Ovary (tissue), 9 donors: ENCODE results near the gene ZBTB39. TPM values are rescaled to one million over a fixed set of nuclear protein-coding genes. Genes with fewer than 3 reads are reported as not detected.
"Not testable (repeated sequence)": the region's sequence is repeated elsewhere in the genome, so short reads cannot be mapped to it uniquely, and the experiment has no call there.

Experiments
- DNase-seq, 5 donors: peaks; one replicate each; pipeline ENCODE4 v3.0.0-alpha.2; 2019 to 2020
- H3K27ac ChIP-seq, 2 donors: fragments of 200-600 bp; one replicate each; pipeline versions ENCODE4 v1.5.1 to v1.8.0; 2019 to 2022
- H3K27me3 ChIP-seq: fragments of 200-600 bp; one replicate; pipeline ENCODE4 v1.8.0; 2022
- H3K36me3 ChIP-seq: fragments of 200-600 bp; sonication (generic); one replicate; pipeline ENCODE4 v1.5.1; 2019
- H3K4me1 ChIP-seq: one replicate; pipeline ENCODE4 v1.8.1; 2013; ENCODE audit warnings: mild to moderate bottlenecking, moderate library complexity; ENCODE audit not compliant: insufficient read depth
- H3K4me3 ChIP-seq: fragments of 200-600 bp; sonication (generic); one replicate; pipeline ENCODE4 v1.5.1; 2017
- H3K9me3 ChIP-seq, 2 donors: fragments of 200-600 bp in 1 of 2; sonication (generic) in 1 of 2; one replicate each; pipeline versions ENCODE4 v1.5.1 to v1.8.1; 2013 to 2019; ENCODE audit warnings: mild to moderate bottlenecking in 1 of 2, moderate library complexity in 1 of 2
- EP300 ChIP-seq: sonication (generic); formaldehyde crosslinking; IDR thresholded peaks from one replicate; pipeline ENCODE4 v1.6.1; 2017; ENCODE audit warnings: antibody characterized with exemption
- POLR2A ChIP-seq: fragments of 450-650 bp; IDR thresholded peaks from one replicate; pipeline ENCODE4 v1.6.1; 2017; ENCODE audit warnings: antibody characterized with exemption, mild to moderate bottlenecking, moderate library complexity
- WGBS, 3 donors: extraction: QIAGEN DNeasy Blood & Tissue Kit in 1 of 3; methylation state at CpG; one replicate each; pipeline versions ENCODE4 v1.1.5 to v1.1.7; 2013 to 2017; 5-methylcytosine and 5-hydroxymethylcytosine counted together
- intact Hi-C, 4 donors: fragments of 100-400 bp; cut with DNase I; formaldehyde crosslinking; loops; one replicate each; pipeline versions ENCODE4 v1.11.0 to v1.15.1; 2022 to 2023
- polyA plus RNA-seq, 2 donors: library from polyadenylated mRNA; stranded (reverse); fragments of 200-250 nt in 1 of 2; fragments of 350-450 nt in 1 of 2; fragmentation: Illumina TruSeq in 1 of 2; extraction: RNeasy Lipid Tissue Mini Kit (QIAGEN cat#74804) in 1 of 2; gene quantifications; one replicate each; pipeline ENCODE4 v1.2.3, GENCODE V29; 2013 to 2014
- total RNA-seq, 7 donors: library from RNA; depleted of rRNA in 2 of 7; stranded (reverse); fragments of >200 nt in 2 of 7; fragmentation: NEBNext Ultra II Directional in 3 of 7; extraction: Animal tissue kit (Norgen Biotek cat#: 25700) in 3 of 7; gene quantifications; one replicate each; pipeline versions ENCODE4 v1.1.0 to v1.2.4, GENCODE V29; 2016 to 2023
- TF ChIP-seq, protein P1 (sequence below), 3 donors: fragments of 450-650 bp in 2 of 3; fragments of 200-600 bp in 1 of 3; IDR thresholded peaks; one replicate each; pipeline versions ENCODE4 v1.5.1 to v1.8.0; 2016 to 2022; ENCODE audit warnings: antibody characterized with exemption in 3 of 3, mild to moderate bottlenecking in 1 of 3
- donor health status: DM: no; HTN: no; CAD: no; lungs with moderate emphysema.
- donor health status: DM: no; HTN: no; CAD: no.
- donor health status: Bipolar disorder and iron deficiency.
- donor health status: DM: yes; HTN: yes; CAD: no.
- donor health status: DM: no; HTN: no; CAD: no.
- donor health status: DM: yes; HTN: yes; CAD: no.

Gene ZBTB39
- total and polyA plus RNA-seq, 9 donors = 2.9 to 10.4 (median 7.4) TPM

DNA sequence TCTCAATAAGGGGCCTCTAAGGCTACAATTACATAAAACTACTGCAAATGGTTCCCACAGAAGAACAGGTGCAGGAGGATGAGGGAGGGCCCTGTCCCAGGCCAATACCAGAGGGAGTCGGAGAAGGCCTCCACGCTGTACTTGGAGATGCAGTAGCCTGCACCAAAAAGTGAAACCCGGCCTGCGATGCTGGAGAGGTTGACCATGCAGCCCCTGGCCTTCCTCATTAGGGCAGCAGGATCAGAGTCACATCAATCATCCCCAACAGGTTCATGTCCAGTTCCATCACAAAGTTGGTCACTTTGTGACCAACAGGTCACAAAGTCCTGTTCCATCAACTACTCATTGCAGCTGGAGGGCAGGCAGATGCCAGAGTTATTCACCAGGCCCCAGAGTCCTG, 23.0 kb downstream of the ZBTB39 start:
- Histone ChIP-seq H3K27me3 (no peaks in the 10 kb centered on the region), H3K9me3 (no peaks in the 10 kb centered on the region), H3K4me1 (no peaks in the 10 kb centered on the region), H3K36me3 (no peaks in the 10 kb centered on the region), H3K4me3 (no peak overlapping the region), H3K27ac (no peak overlapping the region)
- intact Hi-C loops = no loop called here
- DNase-seq = no peak
- TF ChIP-seq, protein P1, sequence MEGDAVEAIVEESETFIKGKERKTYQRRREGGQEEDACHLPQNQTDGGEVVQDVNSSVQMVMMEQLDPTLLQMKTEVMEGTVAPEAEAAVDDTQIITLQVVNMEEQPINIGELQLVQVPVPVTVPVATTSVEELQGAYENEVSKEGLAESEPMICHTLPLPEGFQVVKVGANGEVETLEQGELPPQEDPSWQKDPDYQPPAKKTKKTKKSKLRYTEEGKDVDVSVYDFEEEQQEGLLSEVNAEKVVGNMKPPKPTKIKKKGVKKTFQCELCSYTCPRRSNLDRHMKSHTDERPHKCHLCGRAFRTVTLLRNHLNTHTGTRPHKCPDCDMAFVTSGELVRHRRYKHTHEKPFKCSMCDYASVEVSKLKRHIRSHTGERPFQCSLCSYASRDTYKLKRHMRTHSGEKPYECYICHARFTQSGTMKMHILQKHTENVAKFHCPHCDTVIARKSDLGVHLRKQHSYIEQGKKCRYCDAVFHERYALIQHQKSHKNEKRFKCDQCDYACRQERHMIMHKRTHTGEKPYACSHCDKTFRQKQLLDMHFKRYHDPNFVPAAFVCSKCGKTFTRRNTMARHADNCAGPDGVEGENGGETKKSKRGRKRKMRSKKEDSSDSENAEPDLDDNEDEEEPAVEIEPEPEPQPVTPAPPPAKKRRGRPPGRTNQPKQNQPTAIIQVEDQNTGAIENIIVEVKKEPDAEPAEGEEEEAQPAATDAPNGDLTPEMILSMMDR (IDR thresholded peaks at IDR 0.05) = no peak
- TF ChIP-seq POLR2A (no peak), EP300 (no peak)
- WGBS, 3 donors = 81 to 96% (median 82%) methylated on average over 4 of the region's 4 CpGs

DNA sequence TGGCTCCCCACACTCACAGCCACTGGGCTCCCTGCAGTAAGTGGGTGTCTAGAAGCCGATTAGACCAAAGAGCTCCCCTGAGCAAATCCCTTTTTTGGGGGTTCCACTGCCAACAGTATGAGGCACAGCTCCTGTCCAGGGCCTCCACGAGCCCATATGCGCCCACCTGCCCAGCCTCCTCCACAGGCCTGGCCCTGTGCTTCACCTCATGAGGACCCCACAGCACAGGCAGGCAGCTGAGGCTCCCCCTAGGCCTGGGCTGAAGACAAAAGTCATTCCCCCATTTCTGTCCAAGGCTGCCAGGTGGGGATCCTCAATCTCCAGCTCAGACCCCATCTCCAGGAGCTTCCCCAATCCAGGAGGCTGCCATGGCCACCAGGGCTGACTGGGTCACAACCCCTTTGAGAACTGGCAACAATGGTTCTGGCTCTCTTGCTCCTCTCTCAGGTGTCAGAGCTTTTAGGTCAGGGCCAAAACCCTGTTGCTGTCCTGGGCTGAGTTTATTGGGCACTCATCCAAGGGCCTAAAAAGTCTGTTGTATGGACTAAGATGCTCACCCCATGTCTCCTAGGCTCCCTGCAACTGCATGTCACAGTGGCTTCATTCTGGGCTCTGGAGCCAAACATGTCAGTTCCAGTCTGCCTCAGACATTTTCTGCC, 23.6 kb downstream of the ZBTB39 start:
- intact Hi-C loops, H3K27ac ChIP-seq, DNase-seq, H3K27me3 ChIP-seq, H3K9me3 ChIP-seq, H3K4me3 ChIP-seq, H3K36me3 ChIP-seq, H3K4me1 ChIP-seq: not testable (repeated sequence)
- WGBS, 3 donors = 86 to 95% (median 92%) methylated on average over 2 to 3 of the region's 3 CpGs

DNA sequence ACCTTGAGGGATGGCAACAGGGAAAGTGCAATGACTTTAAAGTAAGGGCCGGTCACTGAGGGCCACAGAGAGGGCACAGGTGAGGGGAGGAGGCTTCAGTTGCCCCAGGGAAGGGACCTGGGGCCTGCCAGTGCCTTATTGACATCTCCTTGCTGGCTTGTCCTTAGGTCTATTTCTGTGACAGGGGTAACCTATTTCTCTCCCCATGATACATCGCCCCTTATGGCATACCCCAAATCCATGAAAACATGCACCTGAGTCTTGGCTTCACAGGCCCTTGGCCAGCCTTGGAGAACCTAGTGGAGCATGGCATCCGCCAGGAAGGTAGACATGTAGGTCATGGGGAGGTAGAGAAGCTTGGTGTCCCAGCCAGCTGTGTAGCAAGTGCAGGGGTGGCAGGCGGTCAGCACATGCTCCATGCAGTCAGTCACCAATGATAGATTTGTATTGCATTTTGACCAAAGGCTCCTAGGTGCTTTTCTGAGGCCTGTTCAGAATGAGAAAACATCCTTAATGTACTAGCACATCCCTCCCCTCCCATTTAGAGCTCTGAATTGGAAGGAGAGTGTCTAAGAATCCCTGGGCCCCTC, 25.3 kb downstream of the ZBTB39 start:
- Histone ChIP-seq H3K4me3 (no peak overlapping the region), H3K27ac (no peak overlapping the region), H3K4me1 (no peaks in the 10 kb centered on the region), H3K36me3 (no peaks in the 10 kb centered on the region), H3K27me3 (no peaks in the 10 kb centered on the region), H3K9me3 (no peaks in the 10 kb centered on the region)
- WGBS, 3 donors = 95 to 98% (median 96%) methylated on average over 4 of the region's 4 CpGs
- DNase-seq = no peak
- TF ChIP-seq POLR2A (no peak), EP300 (no peak)
- TF ChIP-seq, protein P1 (IDR thresholded peaks at IDR 0.05) = no peak
- intact Hi-C loops = no loop called here

DNA sequence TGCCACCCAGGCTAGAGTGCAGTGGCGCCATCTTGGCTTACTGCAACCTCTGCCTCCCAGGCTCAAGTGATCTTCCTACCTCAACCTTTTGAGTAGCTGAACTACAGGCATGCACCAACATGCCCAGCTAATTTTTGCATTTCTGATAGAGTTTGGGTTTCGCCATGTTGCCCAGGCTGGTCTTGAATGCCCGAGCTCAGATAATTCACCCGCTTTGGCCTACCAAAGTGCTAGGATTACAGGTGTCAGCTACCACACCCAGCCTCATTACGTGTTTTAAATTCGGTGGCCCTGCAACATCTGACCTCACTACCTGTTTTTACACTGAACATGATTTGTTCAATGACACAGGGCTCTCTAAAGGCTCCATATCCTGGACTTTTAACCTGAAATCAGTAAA, 26.1 kb downstream of the ZBTB39 start:
- no peak for DNase-seq
- Histone ChIP-seq H3K27me3 (no peaks in the 10 kb centered on the region), H3K36me3 (no peaks in the 10 kb centered on the region), H3K4me3 (no peak overlapping the region), H3K27ac (no peak overlapping the region), H3K9me3 (no peaks in the 10 kb centered on the region), H3K4me1 (no peaks in the 10 kb centered on the region)
- intact Hi-C loops = no loop called here
- WGBS, 3 donors = 95 to 96% (median 96%) methylated on average over 6 of the region's 6 CpGs
- no peak for TF ChIP-seq EP300
- TF ChIP-seq POLR2A = no peak
- TF ChIP-seq, protein P1 (IDR thresholded peaks at IDR 0.05) = no peak

DNA sequence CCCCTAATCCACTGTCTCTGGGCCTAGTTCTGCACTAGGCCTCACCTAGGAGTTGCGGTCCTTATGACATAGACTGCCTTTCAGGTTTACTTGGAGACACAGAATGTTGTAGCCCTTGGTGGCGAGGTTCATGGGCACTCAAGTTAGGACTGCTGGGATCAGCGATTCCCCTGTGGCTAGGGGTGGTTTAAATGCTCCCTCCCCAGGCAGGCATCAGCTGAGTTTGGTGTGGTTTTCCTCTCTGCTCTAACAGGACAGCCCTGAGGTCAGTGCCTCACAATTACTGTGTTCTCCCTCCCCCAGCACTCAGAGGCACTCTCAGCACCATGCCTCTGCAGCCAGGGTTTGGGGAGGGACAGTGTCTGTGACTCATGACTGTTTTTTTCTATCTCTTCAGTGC, 26.7 kb downstream of the ZBTB39 start:
- 93 to 96% (median 94%) methylated on average over 3 of the region's 3 CpGs for WGBS, 3 donors
- Histone ChIP-seq H3K4me3 (no peak overlapping the region), H3K27me3 (no peaks in the 10 kb centered on the region), H3K36me3 (no peaks in the 10 kb centered on the region), H3K4me1 (no peaks in the 10 kb centered on the region), H3K27ac (no peak overlapping the region), H3K9me3 (no peaks in the 10 kb centered on the region)
- intact Hi-C loops = no loop called here
- no peak for DNase-seq
- TF ChIP-seq, protein P1 (IDR thresholded peaks at IDR 0.05) = no peak
- TF ChIP-seq EP300 (no peak), POLR2A (no peak)
